Hepatocyte (in vitro differentiated cells): ENCODE measurements around the gene MUC2. TPM values are rescaled to one million over a fixed set of nuclear protein-coding genes. Genes with fewer than 3 reads are reported as not detected.
"Not testable (repeated sequence)": the region's sequence is repeated elsewhere in the genome, so short reads cannot be mapped to it uniquely, and the experiment has no call there.

Source experiments
- DNase-seq: peaks from one replicate; pipeline ENCODE4 v3.0.0-alpha.2; 2016; ENCODE audit warnings: low spot score
- H2AFZ ChIP-seq: fragments of 200-600 bp; sonication (generic); 2 replicates; pipeline ENCODE4 v1.6.0; 2016; ENCODE audit warnings: antibody characterized with exemption, mild to moderate bottlenecking
- H3K27ac ChIP-seq: fragments of 200-600 bp; sonication (generic); 2 replicates; pipeline ENCODE4 v1.5.1; 2016; ENCODE audit warnings: mild to moderate bottlenecking
- H3K27me3 ChIP-seq: fragments of 200-600 bp; sonication (generic); 2 replicates; pipeline ENCODE4 v1.6.1; 2016
- H3K36me3 ChIP-seq: fragments of 200-600 bp; sonication (generic); replicated peaks from 2 replicates; pipeline ENCODE4 v1.5.1; 2016; ENCODE audit warnings: low read depth; ENCODE audit not compliant: insufficient read depth
- H3K4me1 ChIP-seq: fragments of 200-600 bp; sonication (generic); 2 replicates; pipeline ENCODE4 v1.5.1; 2016; ENCODE audit warnings: mild to moderate bottlenecking, moderate library complexity; ENCODE audit not compliant: insufficient read depth
- H3K4me2 ChIP-seq: fragments of 200-600 bp; sonication (generic); 2 replicates; pipeline ENCODE4 v1.6.0; 2016
- H3K4me3 ChIP-seq: fragments of 200-600 bp; sonication (generic); 2 replicates; pipeline ENCODE4 v1.5.1; 2016; ENCODE audit warnings: mild to moderate bottlenecking
- H3K79me2 ChIP-seq: fragments of 200-600 bp; sonication (generic); 2 replicates; pipeline ENCODE4 v1.6.0; 2017; ENCODE audit warnings: mild to moderate bottlenecking
- H3K9me2 ChIP-seq: fragments of 200-600 bp; sonication (generic); replicated peaks from 2 replicates; pipeline ENCODE4 v1.6.0; 2017; ENCODE audit warnings: mild to moderate bottlenecking; ENCODE audit not compliant: insufficient read depth
- H3K9me3 ChIP-seq: fragments of 200-600 bp; sonication (generic); 2 replicates; pipeline ENCODE4 v1.5.1; 2016; ENCODE audit warnings: low read depth, mild to moderate bottlenecking
- H4K20me1 ChIP-seq: fragments of 200-600 bp; sonication (generic); 2 replicates; pipeline ENCODE4 v1.6.0; 2016; ENCODE audit warnings: mild to moderate bottlenecking; ENCODE audit not compliant: insufficient read depth, poor library complexity, severe bottlenecking
- EZH2 ChIP-seq: fragments of 200-600 bp; sonication (generic); IDR thresholded peaks from 2 replicates; pipeline ENCODE4 v1.6.1; 2016; ENCODE audit warnings: antibody characterized with exemption, mild to moderate bottlenecking, borderline replicate concordance
- EZH2phosphoT487 ChIP-seq: fragments of 200-600 bp; sonication (generic); IDR thresholded peaks from one replicate; pipeline ENCODE4 v1.6.1; 2018; ENCODE audit warnings: antibody characterized with exemption, mild to moderate bottlenecking, low read depth, moderate library complexity; ENCODE audit not compliant: unreplicated experiment, severe bottlenecking
- WGBS: methylation state at CpG from one replicate; pipeline ENCODE4 v1.1.6; 2016; ENCODE audit warnings: low lambda C conversion rate; ENCODE audit errors: missing lambda C conversion rate; 5-methylcytosine and 5-hydroxymethylcytosine counted together
- polyA plus RNA-seq: library from polyadenylated mRNA; unstranded; fragments of >200 nt; fragmentation: Nextera tagmentation; extraction: Ambion mirVana; gene quantifications from 2 replicates; pipeline ENCODE4 v1.2.1, GENCODE V29; 2016
- total RNA-seq: library from RNA; depleted of rRNA; stranded (reverse); fragments of >200 nt; gene quantifications from 2 replicates; pipeline ENCODE4 v1.2.3, GENCODE V29; 2014
- TF ChIP-seq, protein P1 (sequence below): fragments of 200-600 bp; sonication (generic); IDR thresholded peaks from 2 replicates; pipeline ENCODE4 v1.5.1; 2016; ENCODE audit warnings: antibody characterized with exemption, mild to moderate bottlenecking; ENCODE audit not compliant: poor library complexity

Gene MUC2
- total and polyA plus RNA-seq, 2 experiments from 2014 or later, result 0.77 to 6.7 TPM

- WGBS, result 95% methylated on average over 9 of the region's 14 CpGs
- H3K4me1 ChIP-seq, result no peaks in the 10 kb centered on the region
Measured at GRCh38 chr11:1112351-1113191, 37.9 kb downstream of the MUC2 start.

DNA sequence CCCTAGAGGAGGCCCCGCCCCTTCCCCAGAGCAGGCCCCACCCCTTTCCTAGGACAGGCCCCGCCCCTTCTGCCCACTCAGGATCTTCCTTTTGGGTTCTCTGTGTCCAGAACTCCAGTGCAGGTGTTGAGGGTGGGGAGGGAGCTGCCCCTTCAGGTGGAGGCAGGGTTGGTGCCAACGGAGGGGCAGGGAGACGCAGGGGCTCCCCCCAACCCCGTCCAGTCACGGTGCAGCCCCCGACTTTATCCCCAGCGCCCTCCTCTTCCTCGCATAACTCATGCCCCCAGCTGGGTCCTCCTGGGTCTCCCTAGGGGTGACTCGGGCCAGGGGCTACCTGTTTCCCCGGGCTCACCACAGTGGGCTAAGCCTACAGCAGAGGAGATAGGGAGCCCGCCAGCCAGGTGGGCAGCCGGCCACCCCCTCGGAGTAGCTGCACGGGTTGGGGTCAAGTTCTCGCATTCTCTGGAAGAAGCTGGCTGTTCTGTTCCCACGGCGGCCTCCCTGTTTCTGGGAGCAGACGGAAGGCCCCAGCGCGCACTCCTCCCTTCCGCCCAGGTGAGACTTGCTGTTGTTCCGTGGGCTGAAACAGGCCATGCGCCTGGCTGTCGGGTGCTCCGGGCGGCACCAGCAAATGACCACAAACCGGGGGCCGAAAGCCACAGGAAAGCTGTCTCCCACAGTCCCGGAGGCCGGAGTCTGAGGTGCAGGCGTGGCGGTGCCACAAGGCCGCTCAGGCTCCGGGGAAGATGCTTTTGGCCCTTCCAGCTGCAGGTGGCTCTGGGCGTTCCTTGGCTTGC lies 38.9 kb downstream of the MUC2 start:
- no peaks in the 10 kb centered on the region for H3K36me3 ChIP-seq
- H2AFZ ChIP-seq, result no peak overlapping the region
- no peak overlapping the region for H3K4me3 ChIP-seq
- no peaks in the 10 kb centered on the region for H3K9me3 ChIP-seq
- H3K79me2 ChIP-seq, result no peaks in the 10 kb centered on the region
- 88% methylated on average over 33 of the region's 36 CpGs for WGBS
- no peaks in the 10 kb centered on the region for H4K20me1 ChIP-seq
- no peaks in the 10 kb centered on the region for H3K27me3 ChIP-seq
- H3K27ac ChIP-seq, result no peak overlapping the region
- no peak for DNase-seq
- TF ChIP-seq EZH2phosphoT487 (no peak), EZH2 (no peak)
- TF ChIP-seq, protein P1, sequence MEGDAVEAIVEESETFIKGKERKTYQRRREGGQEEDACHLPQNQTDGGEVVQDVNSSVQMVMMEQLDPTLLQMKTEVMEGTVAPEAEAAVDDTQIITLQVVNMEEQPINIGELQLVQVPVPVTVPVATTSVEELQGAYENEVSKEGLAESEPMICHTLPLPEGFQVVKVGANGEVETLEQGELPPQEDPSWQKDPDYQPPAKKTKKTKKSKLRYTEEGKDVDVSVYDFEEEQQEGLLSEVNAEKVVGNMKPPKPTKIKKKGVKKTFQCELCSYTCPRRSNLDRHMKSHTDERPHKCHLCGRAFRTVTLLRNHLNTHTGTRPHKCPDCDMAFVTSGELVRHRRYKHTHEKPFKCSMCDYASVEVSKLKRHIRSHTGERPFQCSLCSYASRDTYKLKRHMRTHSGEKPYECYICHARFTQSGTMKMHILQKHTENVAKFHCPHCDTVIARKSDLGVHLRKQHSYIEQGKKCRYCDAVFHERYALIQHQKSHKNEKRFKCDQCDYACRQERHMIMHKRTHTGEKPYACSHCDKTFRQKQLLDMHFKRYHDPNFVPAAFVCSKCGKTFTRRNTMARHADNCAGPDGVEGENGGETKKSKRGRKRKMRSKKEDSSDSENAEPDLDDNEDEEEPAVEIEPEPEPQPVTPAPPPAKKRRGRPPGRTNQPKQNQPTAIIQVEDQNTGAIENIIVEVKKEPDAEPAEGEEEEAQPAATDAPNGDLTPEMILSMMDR, result no peak
- H3K4me1 ChIP-seq, result no peaks in the 10 kb centered on the region
- H3K9me2 ChIP-seq, result no peaks in the 10 kb centered on the region
- no peak overlapping the region for H3K4me2 ChIP-seq

More at GRCh38 chr11:1112351-1113191, 37.9 kb downstream of the MUC2 start:
- no peak for DNase-seq
- Histone ChIP-seq H3K36me3 (no peaks in the 10 kb centered on the region), H3K4me3 (no peak overlapping the region), H3K27ac (no peak overlapping the region), H3K9me2 (no peaks in the 10 kb centered on the region), H3K4me2 (no peak overlapping the region), H3K9me3 (no peaks in the 10 kb centered on the region), H2AFZ (no peak overlapping the region), H3K79me2 (no peaks in the 10 kb centered on the region), H3K27me3 (no peaks in the 10 kb centered on the region), H4K20me1 (no peaks in the 10 kb centered on the region)
- TF ChIP-seq EZH2phosphoT487 (no peak), EZH2 (no peak)
- TF ChIP-seq, protein P1, result no peak

DNA sequence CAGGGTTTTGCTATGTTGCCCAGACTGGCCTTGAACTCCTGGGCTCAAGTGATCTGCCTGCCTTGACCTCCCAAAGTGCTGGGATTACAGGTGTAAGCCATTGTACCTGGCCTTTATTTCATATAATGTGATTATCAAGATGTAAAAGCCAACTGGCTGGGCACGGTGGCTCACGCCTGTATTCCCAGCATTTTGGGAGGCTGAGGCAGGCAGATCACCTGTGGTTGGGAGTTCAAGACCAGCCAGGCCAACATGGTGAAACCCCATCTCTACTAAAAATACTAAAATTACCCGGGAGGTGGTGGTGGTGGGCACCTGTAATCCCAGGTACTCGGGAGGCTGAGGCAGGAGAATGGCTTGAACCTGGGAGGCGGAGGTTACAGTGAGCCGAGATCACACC lies 40.6 kb downstream of the MUC2 start:
- not testable (repeated sequence) for H4K20me1 ChIP-seq, DNase-seq, H3K36me3 ChIP-seq, H3K27ac ChIP-seq, H3K79me2 ChIP-seq, H3K9me3 ChIP-seq, H3K4me2 ChIP-seq, H3K9me2 ChIP-seq, H3K27me3 ChIP-seq, H3K4me3 ChIP-seq, H2AFZ ChIP-seq, H3K4me1 ChIP-seq
- WGBS, result 86% methylated on average over 6 of the region's 6 CpGs

DNA sequence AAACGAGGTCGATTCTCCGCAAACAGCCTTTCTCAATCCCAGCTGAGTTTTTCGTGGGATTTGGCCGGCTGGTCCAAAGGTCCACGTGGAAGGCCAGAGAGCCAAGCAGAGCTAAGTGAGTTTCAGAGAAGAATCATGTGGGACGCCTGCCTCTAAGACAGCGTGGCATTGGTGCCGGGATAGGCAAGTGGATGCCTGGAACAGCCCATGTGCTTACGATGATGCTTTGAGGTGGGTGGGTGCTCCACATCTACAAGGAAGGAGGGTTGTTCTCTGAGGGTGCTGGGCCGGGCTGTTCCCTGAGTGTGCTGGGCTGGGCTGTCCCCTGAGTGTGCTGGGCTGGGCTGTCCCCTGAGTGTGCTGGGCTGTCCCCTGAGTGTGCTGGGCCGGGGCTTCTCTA lies 41.4 kb downstream of the MUC2 start:
- H3K27ac ChIP-seq, result no peak overlapping the region
- H3K4me2 ChIP-seq, result no peak overlapping the region
- no peak overlapping the region for H2AFZ ChIP-seq
- H3K9me2 ChIP-seq, result no peaks in the 10 kb centered on the region
- WGBS, result 90% methylated on average over 12 of the region's 12 CpGs
- DNase-seq, result no peak
- H3K4me3 ChIP-seq, result no peak overlapping the region
- no peaks in the 10 kb centered on the region for H3K4me1 ChIP-seq
- H3K79me2 ChIP-seq, result no peaks in the 10 kb centered on the region
- H4K20me1 ChIP-seq, result no peaks in the 10 kb centered on the region
- TF ChIP-seq, protein P1, result no peak
- TF ChIP-seq EZH2, result no peak
- no peak for TF ChIP-seq EZH2phosphoT487
- H3K27me3 ChIP-seq, result no peaks in the 10 kb centered on the region
- no peaks in the 10 kb centered on the region for H3K9me3 ChIP-seq
- no peaks in the 10 kb centered on the region for H3K36me3 ChIP-seq
